ENCODE results near the gene FRMPD4.
"Not testable (repeated sequence)": the region's sequence is repeated elsewhere in the genome, so short reads cannot be mapped to it uniquely, and the experiment has no call there.

Gene FRMPD4

DNA sequence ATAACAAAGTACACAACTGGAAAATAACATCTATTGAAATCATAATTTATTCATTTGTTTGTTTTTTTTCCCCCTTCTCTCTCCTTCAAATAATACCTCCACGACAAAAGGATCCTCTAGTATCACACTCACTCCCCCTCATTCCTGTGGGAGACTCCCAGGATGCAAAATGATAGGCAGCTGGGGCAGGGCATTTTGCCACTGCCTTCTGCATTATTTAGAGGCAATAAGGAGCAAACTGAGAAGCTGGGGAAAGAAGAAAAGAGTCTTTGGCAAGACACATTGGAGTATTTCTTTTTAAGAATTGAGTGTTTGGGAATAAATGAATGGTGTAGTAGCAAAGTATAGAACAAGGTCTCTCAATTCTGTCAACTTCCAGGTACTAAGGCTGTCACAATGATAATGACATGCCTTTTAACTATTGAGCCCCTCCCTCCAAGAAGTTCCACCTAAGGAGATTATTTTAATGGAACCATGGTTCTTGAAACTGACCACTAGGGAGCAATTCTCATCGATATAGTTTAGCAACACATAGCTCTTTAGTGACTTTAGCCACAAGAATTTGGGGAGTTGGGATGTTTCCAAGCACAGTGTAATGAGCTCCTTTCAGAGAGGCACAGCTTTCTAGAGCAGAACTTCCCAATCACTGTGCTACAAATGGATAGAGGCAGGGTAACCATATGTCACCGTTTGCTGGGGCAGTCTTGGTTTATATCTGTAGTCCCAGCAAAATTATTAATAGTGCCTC is 303.3 kb downstream of the FRMPD4 start:
- no peak for DNase-seq

DNA sequence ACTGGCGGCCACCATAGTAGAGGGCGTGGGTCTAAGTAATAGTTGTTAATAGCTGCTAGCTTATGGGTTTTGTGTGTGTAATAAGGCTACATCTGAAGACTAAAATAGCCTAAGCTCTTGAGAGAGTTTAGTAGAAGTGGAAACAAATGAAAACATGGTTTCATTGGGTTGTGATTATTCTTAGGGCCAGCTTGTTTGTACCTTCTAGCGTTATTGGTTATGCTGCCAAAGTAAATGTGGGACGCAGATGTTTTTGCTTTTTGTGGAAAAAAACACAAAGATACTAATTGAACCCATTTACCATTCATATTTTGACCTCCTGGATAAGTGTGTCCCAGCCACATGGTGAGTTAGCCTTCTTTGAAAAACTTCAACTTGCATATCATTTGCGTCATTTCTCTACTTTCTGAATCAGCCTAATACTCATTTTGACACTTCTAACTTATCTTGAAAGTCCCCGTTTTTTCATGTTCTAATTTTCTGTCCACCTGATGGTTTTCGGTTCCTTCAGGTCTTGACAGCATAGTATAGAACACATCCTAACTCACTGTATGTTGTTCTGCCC is 305.3 kb downstream of the FRMPD4 start:
- no peak for DNase-seq

DNA sequence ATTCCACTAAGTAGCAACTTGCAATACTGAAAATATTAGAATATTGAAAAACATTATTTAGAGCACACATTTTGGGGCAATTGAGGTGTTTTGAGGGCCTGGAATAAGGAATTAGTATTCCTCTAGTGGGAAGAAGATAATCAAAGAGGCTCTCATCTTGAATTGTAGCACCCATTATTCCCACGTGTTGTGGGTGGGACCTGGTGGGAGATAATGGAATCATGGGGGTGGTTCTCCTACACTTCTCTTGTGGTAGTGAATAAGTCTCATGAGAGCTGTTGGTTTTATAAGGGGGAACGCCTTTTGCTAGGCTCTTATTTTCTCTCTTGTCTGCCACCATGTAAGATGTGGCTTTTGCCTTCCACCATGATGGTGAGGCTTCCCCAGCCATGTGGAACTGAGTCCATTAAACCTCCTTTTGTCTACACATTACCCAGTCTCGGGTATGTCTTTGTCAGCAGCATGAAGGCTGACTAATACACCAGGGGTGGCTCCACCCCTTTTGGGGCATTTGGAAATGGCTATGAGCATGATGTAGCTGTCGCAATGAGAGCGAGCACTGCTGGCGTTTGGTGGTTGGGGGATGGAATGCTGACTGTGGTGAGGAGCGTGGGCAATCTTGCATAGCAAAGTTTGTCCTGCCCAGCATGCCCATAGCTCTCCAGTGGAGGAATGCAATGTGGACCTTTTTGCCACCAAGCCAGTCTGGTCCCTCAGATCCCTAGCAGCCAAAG is 308.2 kb downstream of the FRMPD4 start:
- DNase-seq, result no peak

DNA sequence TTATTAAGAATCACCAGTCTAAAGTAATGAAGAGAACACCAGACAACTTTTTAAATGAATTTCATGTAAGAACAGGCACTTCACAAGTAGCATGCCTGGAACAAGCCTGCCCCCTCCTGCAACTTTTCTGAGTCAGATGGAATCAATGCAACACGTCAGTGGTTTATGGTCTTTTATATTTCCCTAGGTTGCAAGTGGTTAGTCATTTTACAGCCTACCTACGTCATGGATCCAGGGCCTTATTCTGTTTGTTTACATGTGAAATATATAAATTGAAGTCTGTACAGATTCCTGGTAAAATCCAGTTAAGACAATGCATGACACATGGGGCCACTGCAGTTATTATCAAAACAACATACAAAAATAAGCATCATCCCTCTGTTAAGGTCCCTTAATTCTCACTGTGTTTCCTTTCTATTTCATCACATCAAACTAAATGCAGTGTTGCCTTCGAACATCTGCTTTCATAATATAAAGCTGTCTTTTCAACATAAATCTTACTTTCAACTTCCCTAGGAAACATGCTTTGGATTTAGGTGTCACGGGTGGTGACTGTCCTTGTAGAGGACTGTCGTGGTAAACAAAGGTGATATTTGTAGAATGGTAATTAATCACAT is 309.3 kb downstream of the FRMPD4 start:
- DNase-seq, result no peak

DNA sequence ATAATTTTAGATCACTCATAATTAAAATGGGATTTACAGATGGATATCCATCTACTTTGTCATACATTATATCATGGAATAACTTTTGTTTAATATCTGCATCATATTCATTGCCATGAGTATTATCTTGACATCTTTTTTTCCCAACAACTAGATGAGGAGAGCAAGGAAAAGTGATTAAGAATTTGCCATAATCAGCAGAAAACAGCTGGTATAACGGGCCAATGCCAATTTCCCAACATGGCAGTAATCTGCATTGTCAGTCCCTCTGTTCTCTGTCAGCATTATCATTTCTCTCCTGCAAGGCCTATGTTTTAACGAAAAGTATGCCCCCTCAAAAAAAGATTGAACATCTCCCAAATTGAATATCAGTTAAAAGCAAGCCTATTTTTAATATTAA is 314.0 kb downstream of the FRMPD4 start:
- no peak for DNase-seq

DNA sequence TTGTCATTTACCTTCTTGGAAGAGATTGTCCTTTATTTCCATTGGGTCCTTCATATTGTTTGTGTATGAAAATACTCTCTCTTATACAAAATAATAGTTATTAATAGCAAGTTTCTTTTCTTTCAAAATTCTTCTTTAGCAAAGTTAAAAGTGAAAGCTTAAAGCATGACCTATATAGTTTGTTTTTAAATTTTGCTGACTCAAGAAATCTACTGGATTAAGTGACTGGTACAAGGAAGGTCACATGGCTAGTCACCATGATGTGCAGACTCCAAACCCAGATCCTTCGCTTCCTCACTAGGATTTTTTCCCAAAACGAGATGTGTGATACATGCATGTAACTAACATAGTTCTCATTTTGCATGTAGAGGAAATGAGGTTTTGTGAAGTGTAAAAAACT is 322.7 kb downstream of the FRMPD4 start:
- DNase-seq, result no peak

DNA sequence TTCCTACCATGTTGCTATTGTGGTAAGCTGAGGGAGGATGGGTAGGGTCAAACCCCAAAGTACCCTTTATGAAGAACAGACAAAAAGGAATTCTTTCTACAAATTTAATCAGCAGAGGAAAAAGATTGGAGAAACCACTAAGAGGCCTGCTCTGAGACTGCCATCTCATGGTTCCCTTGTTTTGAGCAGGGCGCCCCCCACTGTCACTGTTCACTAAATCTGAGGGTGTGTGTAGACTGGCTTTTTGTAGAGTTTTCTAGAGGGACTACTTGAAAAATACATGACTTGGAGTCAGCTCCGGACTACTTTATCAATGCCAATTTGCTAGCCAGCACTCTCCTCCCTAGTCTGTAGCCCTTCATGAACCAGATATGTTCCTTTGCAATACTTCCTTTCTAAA is 324.8 kb downstream of the FRMPD4 start:
- no peak for DNase-seq

DNA sequence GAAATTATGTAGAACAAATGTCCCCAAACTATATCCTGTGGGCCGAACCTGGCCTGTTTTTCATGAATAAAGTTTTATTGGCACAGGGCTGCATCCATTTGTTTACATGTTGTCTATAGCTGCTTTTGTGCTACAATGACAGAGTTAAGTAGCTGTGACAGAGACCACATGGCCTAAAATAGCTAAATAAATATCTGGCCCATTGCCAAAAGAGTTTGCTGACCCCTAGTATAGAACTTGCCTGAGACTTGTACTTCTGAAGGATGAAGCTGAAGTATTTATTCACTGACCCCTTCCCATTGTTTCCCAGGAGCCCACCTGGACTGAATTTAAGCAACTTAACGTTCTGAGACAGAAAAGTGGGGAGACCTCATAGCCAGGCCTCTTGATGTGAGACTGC is 325.6 kb downstream of the FRMPD4 start:
- DNase-seq, result no peak

DNA sequence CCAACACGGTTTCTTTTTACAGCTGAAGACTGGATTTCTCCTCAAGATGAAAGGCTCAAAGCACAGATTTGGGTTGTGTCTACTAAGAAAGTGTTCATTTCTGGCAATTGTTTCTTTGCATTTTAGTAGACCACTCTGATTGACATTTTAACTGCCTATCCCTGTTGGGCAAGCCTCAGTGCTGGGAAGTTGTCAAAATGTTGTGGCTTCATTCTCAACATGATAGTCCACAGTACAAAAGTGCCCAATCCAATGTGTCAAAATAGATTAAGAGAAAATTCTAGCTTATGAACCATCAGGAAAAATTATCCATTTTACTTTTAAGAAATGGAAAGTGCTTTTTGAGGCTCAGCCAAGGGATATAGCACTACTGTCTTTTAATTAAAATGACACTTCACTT is 329.0 kb downstream of the FRMPD4 start:
- no peak for DNase-seq

DNA sequence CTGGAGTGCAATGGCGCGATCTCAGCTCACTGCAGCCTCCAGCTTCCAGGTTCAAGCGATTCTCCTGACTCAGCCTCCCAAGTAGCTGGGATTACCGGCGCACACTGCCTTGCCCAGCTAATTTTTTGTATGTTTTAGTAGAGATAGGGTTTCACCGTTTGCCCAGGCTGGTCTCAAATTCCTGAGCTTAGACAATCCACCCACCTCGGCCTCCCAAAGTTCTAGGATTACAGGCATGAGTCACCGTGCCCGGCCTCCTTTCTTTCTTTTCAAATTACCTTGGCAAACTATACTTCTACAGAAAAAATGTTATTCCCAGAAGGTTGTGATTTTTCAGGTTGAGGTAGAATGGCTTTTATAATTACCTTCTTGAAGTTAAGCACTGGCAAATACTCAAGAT is 331.0 kb downstream of the FRMPD4 start:
- no peak for DNase-seq

DNA sequence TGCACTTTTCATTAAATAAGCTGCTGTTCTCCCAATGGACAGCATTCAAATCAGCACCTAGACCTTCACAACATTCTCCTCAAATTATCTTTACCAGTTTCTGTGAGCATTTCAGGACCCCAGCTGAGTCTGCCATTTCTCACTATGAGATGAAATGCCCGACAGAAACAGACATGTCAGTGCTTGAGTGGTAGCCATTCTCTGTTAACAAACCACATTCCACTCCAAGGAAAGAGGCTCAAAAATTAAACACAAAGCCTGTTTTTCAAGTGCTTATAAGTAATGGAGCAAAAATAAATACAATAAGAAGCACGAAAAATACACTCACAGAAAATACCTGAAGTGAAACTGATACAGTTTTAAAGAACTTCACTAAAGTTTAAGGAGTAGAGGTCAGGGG is 332.8 kb downstream of the FRMPD4 start:
- DNase-seq, result no peak

DNA sequence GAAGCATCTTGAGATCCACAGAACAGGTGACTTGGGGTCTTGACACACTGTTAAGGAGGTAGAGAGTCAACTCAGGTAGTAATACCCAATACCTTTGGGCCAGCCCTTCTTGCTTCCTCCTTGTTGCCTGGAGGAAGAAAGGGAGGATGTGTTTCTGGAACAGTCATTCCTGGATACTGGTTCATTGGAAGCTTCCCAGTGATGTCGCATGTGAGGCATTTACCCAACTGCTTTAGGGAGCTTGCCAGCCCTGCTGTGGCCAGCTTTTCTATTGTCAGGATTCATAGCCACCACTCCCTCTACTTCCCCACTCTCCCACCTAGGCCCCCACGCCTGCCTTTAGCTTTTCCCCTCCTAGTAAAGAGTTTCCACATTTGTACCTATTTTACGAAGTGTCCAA is 342.7 kb downstream of the FRMPD4 start:
- no peak for DNase-seq

DNA sequence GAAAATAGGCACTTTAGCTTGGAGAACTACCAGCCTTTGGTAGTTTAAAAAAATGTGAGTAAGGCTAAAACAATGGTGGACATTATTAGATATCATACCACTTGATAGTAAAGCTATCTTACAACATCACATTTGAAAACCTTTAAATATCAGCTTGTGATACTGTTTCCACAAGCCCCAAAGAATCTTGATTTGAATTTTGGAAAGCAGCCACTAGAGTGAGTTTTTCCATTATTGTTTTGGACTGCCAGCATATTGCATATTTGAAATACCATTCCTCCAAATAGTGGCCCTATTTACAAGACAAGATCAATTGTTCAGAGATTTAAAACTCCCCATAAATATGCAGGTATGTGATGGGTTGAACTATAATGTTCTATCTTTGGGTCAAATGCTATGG is 349.9 kb downstream of the FRMPD4 start:
- no peak for DNase-seq

DNA sequence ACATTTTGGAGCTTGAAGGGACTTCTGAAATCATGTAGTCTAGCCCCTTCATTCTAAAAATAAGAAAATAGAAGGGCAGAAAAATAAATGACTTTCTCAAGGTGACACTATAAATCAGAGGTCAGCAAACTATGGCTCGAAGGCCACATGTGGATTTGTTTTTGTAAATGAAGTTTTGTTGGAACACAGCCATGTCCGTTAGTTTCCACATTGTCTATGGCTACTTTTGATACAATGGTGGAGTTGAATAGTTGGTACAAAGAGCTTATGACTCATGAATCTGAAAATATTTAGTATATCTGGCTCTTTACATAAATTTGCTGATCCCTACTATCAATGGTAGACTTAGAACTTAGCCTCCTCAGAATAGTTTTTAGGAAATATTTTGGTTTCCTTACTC is 350.5 kb downstream of the FRMPD4 start:
- DNase-seq, result no peak

DNA sequence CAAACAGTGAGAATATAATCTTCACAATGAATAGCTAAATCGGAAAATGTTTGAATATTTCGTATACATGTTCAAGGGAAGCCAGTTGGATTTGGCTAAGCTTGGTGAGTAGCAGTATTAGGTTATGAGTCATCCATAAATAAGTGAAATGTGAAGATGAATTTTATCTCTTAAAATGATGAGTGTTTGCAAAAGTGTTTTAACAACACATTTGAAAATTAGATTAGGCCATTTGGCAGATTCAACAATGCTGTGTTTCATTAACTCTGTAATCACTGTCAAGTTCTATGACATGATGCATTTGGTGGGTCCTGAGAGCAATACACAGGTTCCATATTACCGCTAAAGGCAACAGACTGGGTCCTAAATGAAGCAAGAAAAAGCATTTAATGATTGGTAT is 351.1 kb downstream of the FRMPD4 start:
- DNase-seq, result no peak

DNA sequence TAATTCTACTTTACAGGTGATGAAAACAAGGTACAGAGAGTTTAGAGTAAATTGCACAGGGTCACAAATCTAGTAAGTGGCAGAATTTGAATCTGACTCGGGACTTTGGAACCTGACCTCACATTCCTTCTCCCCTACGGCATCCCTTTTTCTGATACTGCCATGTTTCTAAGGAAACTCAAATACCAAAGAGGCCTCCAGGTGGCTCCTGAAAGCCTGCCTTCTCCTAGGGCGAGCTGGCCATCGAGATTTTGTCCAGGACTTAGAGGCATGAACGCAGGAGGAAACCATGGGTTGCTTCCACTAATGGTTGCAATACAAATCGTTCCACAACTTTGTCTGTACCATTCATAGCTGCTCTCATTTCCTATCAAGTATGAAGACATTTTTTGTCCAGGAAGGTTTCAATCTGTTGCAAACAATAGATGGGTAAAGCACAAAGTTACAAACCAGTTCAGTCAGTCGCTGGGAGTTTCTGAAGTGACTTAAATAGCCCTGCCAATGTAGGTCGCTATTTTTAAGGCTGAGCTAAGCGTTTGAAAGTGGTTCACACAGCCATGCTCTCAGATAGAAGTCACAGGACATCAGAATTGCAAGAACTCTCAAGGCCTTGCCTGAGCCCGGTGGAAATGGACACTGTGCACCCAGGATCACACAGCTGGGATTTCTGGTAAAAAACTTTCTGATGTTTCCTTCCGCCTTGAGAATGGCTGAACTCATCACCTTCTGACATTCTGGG is 356.3 kb downstream of the FRMPD4 start:
- DNase-seq, result no peak

DNA sequence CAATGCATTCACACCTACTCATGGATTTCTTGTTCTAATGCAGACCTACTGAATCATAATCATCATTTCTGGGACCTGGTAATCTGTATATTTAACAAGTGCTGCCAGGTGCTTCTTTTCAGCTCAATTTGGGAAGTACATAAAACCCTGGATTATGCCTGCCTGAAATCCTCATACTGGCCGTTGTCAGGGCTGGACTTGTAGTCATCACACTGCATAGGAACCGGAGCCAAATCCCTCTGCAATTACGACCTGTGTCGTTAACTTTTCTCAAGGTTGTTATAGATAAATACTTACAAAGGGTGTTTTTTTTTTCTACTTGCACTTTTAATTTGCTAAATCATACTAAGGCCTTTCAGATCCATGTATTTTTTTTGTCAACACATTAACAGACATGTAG is 358.1 kb downstream of the FRMPD4 start:
- DNase-seq, result no peak

DNA sequence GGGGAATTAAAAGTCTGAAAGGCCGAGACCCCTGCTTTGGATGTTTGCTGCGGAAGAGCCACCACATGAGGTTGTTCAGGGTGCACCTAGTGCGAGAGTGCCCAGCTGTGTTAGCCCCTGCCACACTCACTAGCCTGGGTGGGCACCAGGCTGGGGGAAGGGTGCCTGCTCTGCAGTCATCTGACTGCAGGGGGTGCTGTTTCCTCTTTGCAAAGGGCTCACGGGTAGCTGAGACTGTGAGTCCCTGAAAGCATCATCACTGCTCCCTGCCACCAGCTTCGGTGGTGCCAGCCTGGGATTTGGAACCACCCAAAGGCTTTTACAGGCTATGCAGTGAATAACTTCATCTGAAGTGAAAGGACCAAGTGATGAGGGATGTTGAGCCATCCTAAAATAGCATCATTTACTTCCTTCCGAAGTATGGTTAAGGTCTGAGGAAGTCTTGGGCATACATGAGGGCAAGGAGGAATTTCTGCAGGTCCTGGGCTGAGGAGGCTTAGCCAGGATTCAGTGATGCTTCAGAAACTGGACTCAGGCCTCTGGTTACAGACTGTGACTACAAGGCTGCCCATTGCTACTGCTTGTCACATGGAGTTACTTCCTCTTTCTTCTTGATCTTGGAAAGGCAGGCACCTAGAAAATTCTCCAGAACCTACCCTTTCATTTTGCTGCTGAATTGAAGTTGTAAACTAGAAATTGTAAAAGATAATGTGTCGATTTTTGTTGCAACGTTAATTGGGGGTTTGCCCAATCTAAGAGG is 359.7 kb downstream of the FRMPD4 start:
- no peak for DNase-seq

DNA sequence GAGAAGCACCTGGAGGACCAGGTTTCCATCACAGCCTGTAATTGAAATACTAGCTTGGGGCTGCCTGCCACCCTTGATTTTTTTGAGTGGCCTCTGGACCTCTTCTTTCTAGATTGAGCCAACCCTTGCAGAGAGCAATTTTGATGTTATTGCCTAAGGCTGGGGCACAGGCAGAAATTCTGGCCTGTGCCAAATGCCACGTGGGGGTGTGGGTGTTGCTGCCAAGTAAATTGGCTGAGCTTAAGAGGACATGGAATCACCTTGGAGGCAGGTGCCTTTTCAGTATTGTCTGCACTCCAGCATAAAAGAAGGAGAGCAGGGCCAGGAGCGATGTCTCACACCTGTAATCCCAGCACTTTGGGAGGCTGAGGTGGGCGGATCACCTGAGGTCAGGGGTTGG is 366.9 kb downstream of the FRMPD4 start:
- DNase-seq, result no peak

DNA sequence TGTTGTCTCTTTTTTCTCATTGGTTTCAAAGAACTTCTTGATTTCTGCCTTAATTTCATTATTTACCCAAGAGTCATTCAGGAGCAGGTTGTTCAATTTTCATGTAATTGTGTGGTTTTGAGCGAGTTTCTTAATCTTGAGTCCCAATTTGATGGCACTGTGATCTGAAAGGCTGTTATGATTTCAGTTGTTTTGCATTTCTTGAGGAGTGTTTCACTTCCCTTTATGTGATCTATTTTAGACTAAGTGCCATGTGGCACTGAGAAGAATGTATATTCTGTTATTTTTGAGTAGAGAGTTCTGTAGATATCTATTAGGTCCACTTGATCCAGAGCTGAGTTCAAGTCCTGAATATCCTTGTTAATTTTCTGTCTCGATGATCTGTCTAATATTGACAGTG is 377.1 kb downstream of the FRMPD4 start:
- not testable (repeated sequence) for DNase-seq

DNA sequence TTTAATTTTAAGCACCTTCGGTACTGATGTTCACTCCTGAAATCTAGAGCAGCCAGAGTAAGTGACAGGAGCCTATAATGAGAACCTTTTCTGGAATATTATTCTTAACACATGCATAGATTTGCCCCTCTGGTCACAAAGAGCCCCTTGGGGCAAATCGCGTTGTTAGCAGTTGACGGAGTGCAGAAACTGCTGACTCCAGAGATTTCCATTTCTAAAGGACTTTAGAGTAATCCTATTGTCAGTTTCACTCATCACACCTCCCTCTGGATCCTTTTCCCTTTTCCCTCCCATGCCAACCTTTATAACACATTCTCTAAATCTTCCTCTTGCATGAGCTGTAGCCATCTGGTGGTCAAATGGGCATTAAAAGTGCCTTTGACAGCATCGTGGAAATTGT is 388.0 kb downstream of the FRMPD4 start:
- DNase-seq, result no peak

DNA sequence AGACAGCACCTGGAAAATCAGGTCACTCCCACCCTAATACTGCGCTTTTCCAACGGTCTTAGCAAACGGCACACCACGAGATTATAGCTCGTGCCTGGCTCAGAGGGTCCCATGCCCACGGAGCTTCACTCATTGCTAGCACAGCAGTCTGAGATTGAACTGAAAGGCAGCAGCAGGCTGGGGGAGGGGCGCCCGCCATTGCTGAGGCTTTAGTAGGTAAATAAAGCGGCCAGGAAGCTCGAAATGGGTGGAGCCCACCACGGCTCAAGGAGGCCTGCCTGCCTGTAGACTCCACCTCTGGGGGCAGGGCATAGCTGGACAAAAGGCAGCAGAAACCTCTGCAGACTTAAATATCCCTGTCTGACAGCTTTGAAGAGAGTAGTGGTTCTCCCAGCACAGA is 399.8 kb downstream of the FRMPD4 start:
- DNase-seq, result not testable (repeated sequence)
